IMR-90 (cell line): ENCODE data around the gene MBOAT1. TPM values are rescaled to one million over a fixed set of nuclear protein-coding genes. Genes with fewer than 3 reads are reported as not detected.

Experiments
- ATAC-seq: fragments of 200-7000 bp; cut with Tn5 transposase; 2 replicates; pipeline ENCODE4 v1.9.1; 2020; ENCODE audit warnings: low read depth, mild to moderate bottlenecking, moderate library complexity
- BruUV-seq: library from RNA; stranded (reverse); fragments of 400-500 nt; replicated peaks from 2 replicates; lab custom pipeline; 2021; lab: Mats Ljungman, UMichigan
- CTCF ChIA-PET: fragments of 300-600 bp; formaldehyde crosslinking; extraction: SDS; loops from one replicate; lab custom pipeline; 2021; ENCODE audit warnings: antibody characterized with exemption; lab: Yijun Ruan, JAX
- POLR2A ChIA-PET: fragments of 300-600 bp; sonication (Branson Sonifier 250); formaldehyde crosslinking; loops from one replicate; lab custom pipeline; 2022; ENCODE audit warnings: antibody characterized with exemption; ENCODE audit not compliant: unreplicated experiment; lab: Charles Lee
- DNase-seq: peaks from one replicate; pipeline ENCODE4 v3.0.0; 2013
- H2AFZ ChIP-seq: replicated peaks from 2 replicates; pipeline ENCODE3; 2013; ENCODE audit warnings: low read length, mild to moderate bottlenecking; ENCODE audit not compliant: poor library complexity
- H2AK5ac ChIP-seq: 2 replicates; pipeline ENCODE4 v1.6.1; 2013; ENCODE audit warnings: low read depth, low read length, inconsistent platforms
- H2AK9ac ChIP-seq: replicated peaks from 2 replicates; pipeline ENCODE3; 2013; ENCODE audit warnings: mild to moderate bottlenecking, low read depth, low read length, moderate library complexity; ENCODE audit not compliant: poor library complexity
- H2BK120ac ChIP-seq: 2 replicates; pipeline ENCODE4 v1.6.1; 2013; ENCODE audit warnings: low read depth, low read length, inconsistent platforms
- H2BK15ac ChIP-seq: 3 replicates; pipeline ENCODE4 v1.6.1; 2013; ENCODE audit warnings: low read depth, low read length, inconsistent platforms
- H2BK20ac ChIP-seq: 2 replicates; pipeline ENCODE4 v1.6.1; 2013; ENCODE audit warnings: low read depth, mild to moderate bottlenecking, inconsistent platforms, low read length, moderate library complexity
- H2BK5ac ChIP-seq: 2 replicates; pipeline ENCODE4 v1.6.1; 2013; ENCODE audit warnings: mild to moderate bottlenecking, low read depth, low read length, inconsistent platforms; ENCODE audit not compliant: poor library complexity, severe bottlenecking
- H3K14ac ChIP-seq: replicated peaks from 2 replicates; pipeline ENCODE4 v1.6.1; 2013; ENCODE audit warnings: low read depth, low read length, inconsistent platforms
- H3K18ac ChIP-seq: 2 replicates; pipeline ENCODE4 v1.6.1; 2013; ENCODE audit warnings: low read depth, low read length, control low read depth
- H3K23ac ChIP-seq: 2 replicates; pipeline ENCODE4 v1.6.1; 2013; ENCODE audit warnings: low read depth, low read length, inconsistent platforms
- H3K27ac ChIP-seq: 2 replicates; pipeline ENCODE4 v1.5.1; 2013; ENCODE audit warnings: mild to moderate bottlenecking, control low read depth, low read length; ENCODE audit not compliant: insufficient read depth
- H3K27me3 ChIP-seq: 2 replicates; pipeline ENCODE4 v1.6.1; 2013; ENCODE audit warnings: low read length; ENCODE audit not compliant: control insufficient read depth, insufficient read depth
- H3K36me3 ChIP-seq: 2 replicates; pipeline ENCODE4 v1.6.1; 2013; ENCODE audit warnings: low read length, mixed read lengths; ENCODE audit not compliant: control insufficient read depth, insufficient read depth
- H3K4ac ChIP-seq: 2 replicates; pipeline ENCODE4 v1.6.1; 2013; ENCODE audit warnings: low read depth, low read length, inconsistent platforms
- H3K4me1 ChIP-seq: 2 replicates; pipeline ENCODE4 v1.6.1; 2013; ENCODE audit warnings: low read length, mixed read lengths; ENCODE audit not compliant: control insufficient read depth, insufficient read depth
- H3K4me2 ChIP-seq: 2 replicates; pipeline ENCODE4 v1.6.1; 2013; ENCODE audit warnings: low read depth, mild to moderate bottlenecking, control low read depth, low read length, moderate library complexity
- H3K4me3 ChIP-seq: 2 replicates; pipeline ENCODE4 v1.5.1; 2013; ENCODE audit warnings: low read depth, mild to moderate bottlenecking, control low read depth, low read length, moderate library complexity; ENCODE audit not compliant: insufficient read depth
- H3K56ac ChIP-seq: 2 replicates; pipeline ENCODE4 v1.6.1; 2013; ENCODE audit warnings: low read length, inconsistent platforms; ENCODE audit not compliant: insufficient read depth; ENCODE audit errors: extremely low read depth
- H3K79me1 ChIP-seq, 2 experiments: 2 replicates each; pipeline ENCODE4 v1.6.1; 2013; ENCODE audit warnings: low read length in 2 of 2, inconsistent platforms in 1 of 2, low read depth in 1 of 2
- H3K9ac ChIP-seq: 2 replicates; pipeline ENCODE4 v1.6.1; 2013; ENCODE audit warnings: low read depth, low read length, control low read depth
- H3K9me1 ChIP-seq: 2 replicates; pipeline ENCODE4 v1.6.1; 2013; ENCODE audit warnings: low read length, inconsistent platforms; ENCODE audit not compliant: insufficient read depth
- H3K9me3 ChIP-seq: 2 replicates; pipeline ENCODE4 v1.6.1; 2013; ENCODE audit warnings: low read length; ENCODE audit not compliant: control insufficient read depth, insufficient read depth
- H4K20me1 ChIP-seq: 2 replicates; pipeline ENCODE4 v1.6.1; 2013; ENCODE audit warnings: low read length, inconsistent platforms; ENCODE audit not compliant: insufficient read depth
- H4K5ac ChIP-seq: 2 replicates; pipeline ENCODE4 v1.6.1; 2013; ENCODE audit warnings: mild to moderate bottlenecking, low read depth, low read length, control low read depth
- H4K8ac ChIP-seq, 2 experiments: 2 replicates each; pipeline ENCODE4 v1.6.1; 2013; ENCODE audit warnings: low read depth in 2 of 2, low read length in 2 of 2, control low read depth in 1 of 2, inconsistent platforms in 1 of 2
- H4K91ac ChIP-seq: 2 replicates; pipeline ENCODE4 v1.6.1; 2013; ENCODE audit warnings: low read depth, low read length, inconsistent platforms; ENCODE audit not compliant: insufficient read depth
- BHLHE40 ChIP-seq: fragments of 150-350 bp; IDR thresholded peaks from 2 replicates; pipeline ENCODE4 v1.6.1; 2016; ENCODE audit warnings: mild to moderate bottlenecking, low read depth, low read length
- CEBPB ChIP-seq: IDR thresholded peaks from 2 replicates; pipeline ENCODE4 v1.6.1; 2012; ENCODE audit warnings: low read depth, low read length, improper control_type of control experiment
- CHD1 ChIP-seq: IDR thresholded peaks from 2 replicates; pipeline ENCODE4 v1.6.1; 2012; ENCODE audit warnings: low read depth, low read length, improper control_type of control experiment
- FOS ChIP-seq: fragments of 150-350 bp; IDR thresholded peaks from 2 replicates; pipeline ENCODE4 v1.6.1; 2016; ENCODE audit warnings: low read depth, low read length
- MAFK ChIP-seq: IDR thresholded peaks from 2 replicates; pipeline ENCODE4 v1.6.1; 2012; ENCODE audit warnings: low read depth, low read length, improper control_type of control experiment
- MAZ ChIP-seq: IDR thresholded peaks from 2 replicates; pipeline ENCODE4 v1.6.1; 2012; ENCODE audit warnings: low read depth, mild to moderate bottlenecking, low read length, improper control_type of control experiment, moderate library complexity, borderline replicate concordance
- MXI1 ChIP-seq: IDR thresholded peaks from 2 replicates; pipeline ENCODE4 v1.6.1; 2012; ENCODE audit warnings: low read depth, mild to moderate bottlenecking, low read length, moderate library complexity, borderline replicate concordance
- NFE2L2 ChIP-seq: fragments of 150-350 bp; IDR thresholded peaks from 2 replicates; pipeline ENCODE4 v1.6.1; 2016; ENCODE audit warnings: low read depth, mild to moderate bottlenecking, low read length
- POLR2A ChIP-seq: IDR thresholded peaks from 2 replicates; pipeline ENCODE4 v1.6.1; 2012; ENCODE audit warnings: mild to moderate bottlenecking, low read depth, low read length
- RAD21 ChIP-seq: IDR thresholded peaks from 2 replicates; pipeline ENCODE4 v1.6.1; 2012; ENCODE audit warnings: low read length, improper control_type of control experiment
- RCOR1 ChIP-seq: IDR thresholded peaks from 2 replicates; pipeline ENCODE4 v1.6.1; 2012; ENCODE audit warnings: mild to moderate bottlenecking, low read length, improper control_type of control experiment; ENCODE audit not compliant: insufficient replicate concordance
- RFX5 ChIP-seq: IDR thresholded peaks from 2 replicates; pipeline ENCODE4 v1.8.0; 2012; ENCODE audit warnings: low read depth, mild to moderate bottlenecking, low read length, moderate library complexity
- SMC3 ChIP-seq: fragments of 150-350 bp; IDR thresholded peaks from 2 replicates; pipeline ENCODE4 v1.6.1; 2016; ENCODE audit warnings: low read depth, mild to moderate bottlenecking, antibody characterized with exemption, low read length, moderate library complexity
- WGBS, 2 experiments: methylation state at CpG; one replicate each; pipeline versions ENCODE4 v1.1.5 to v1.1.7; 2013; ENCODE audit warnings: missing lambda C conversion rate in 2 of 2; ENCODE audit not compliant: insufficient read length in 1 of 2; ENCODE audit errors: extremely low coverage in 2 of 2; 5-methylcytosine and 5-hydroxymethylcytosine counted together
- dilution Hi-C: fragments of 300-500 bp; cut with HindIII; formaldehyde crosslinking; loops from one replicate; pipeline ENCODE4 v1.14.3; 2018; ENCODE audit warnings: low sequenced_read_pairs; ENCODE audit not compliant: unreplicated experiment
- in situ Hi-C: fragments of 300-500 bp; cut with MboI; formaldehyde crosslinking; loops from 3 replicates; pipeline ENCODE4 v1.14.3; 2019; ENCODE audit warnings: low sequenced_read_pairs, inconsistent platforms, mixed read lengths
- intact Hi-C: fragments of 100-400 bp; cut with micrococcal nuclease; formaldehyde crosslinking; loops from 2 replicates; pipeline ENCODE4 v1.10.0; 2022
- polyA plus RNA-seq, 3 experiments: library from polyadenylated mRNA; depleted of rRNA; stranded (reverse); fragments of >200 nt; gene quantifications; 2 replicates each; pipeline ENCODE4 v1.2.3, GENCODE V29; 2012; ENCODE audit warnings: low replicate concordance in 1 of 3
- total RNA-seq: library from RNA; depleted of rRNA; stranded (reverse); fragments of >200 nt; gene quantifications from 2 replicates; pipeline ENCODE4 v1.2.3, GENCODE V29; 2012
- TF ChIP-seq, protein P1 (sequence below): fragments of 150-350 bp; IDR thresholded peaks from 2 replicates; pipeline ENCODE4 v1.6.1; 2017; ENCODE audit warnings: mild to moderate bottlenecking, antibody characterized with exemption, low read length, low read depth
- TF ChIP-seq, protein P2 (sequence below): fragments of 150-350 bp; IDR thresholded peaks from 2 replicates; pipeline ENCODE4 v1.6.1; 2016; ENCODE audit warnings: low read depth, mild to moderate bottlenecking, low read length, moderate library complexity, borderline replicate concordance
- TF ChIP-seq, protein P3 (sequence below): conservative IDR thresholded peaks from 2 replicates; pipeline ENCODE4 v1.5.1; 2012; ENCODE audit warnings: mild to moderate bottlenecking, low read depth, low read length, improper control_type of control experiment

Gene MBOAT1
- total and polyA plus RNA-seq, 2 of the 4 experiments (the other 2 are of a cell fraction), result 1.6 to 4.7 TPM

DNA sequence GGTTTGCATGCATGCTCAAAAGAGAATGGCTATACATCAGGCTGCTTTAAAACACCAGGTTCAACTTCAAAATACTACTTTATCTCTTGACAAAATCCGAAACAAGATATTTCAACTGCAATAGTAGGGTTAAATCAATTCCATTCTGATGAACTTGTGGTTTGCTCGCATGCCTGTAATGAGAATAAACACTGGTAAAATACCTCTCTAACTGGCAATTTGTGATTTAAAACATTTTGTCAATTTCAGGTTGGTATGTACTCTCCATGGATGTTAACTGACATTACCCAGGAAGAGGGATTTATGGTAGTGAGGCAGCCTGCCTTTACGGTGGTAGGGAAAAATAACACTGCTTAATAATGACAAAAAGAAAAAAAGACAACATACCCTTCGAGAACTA, 74.4 kb downstream of the MBOAT1 start:
- H3K9me3 ChIP-seq, result no peaks in the 10 kb centered on the region
- peaks cover 1% of the 10 kb centered on the region; the same call in 1 of the 2 replicates for H3K4me1 ChIP-seq
- H3K4me2 ChIP-seq, result no peak overlapping the region
- H3K56ac ChIP-seq, result no peak overlapping the region
- ChIA-PET CTCF (no interaction called here), POLR2A (no interaction called here)
- no peak overlapping the region for H4K91ac ChIP-seq
- no peaks in the 10 kb centered on the region for H4K20me1 ChIP-seq
- H4K8ac ChIP-seq, result no peak overlapping the region
- no peak overlapping the region for H3K4me3 ChIP-seq
- no peaks in the 10 kb centered on the region for H3K27me3 ChIP-seq
- H3K9me1 ChIP-seq, result peaks cover 3% of the 10 kb centered on the region; the same call in 1 of the 2 replicates
- in situ Hi-C loops, result no loop called here
- dilution Hi-C loops, result no loop called here
- no peak overlapping the region for H2BK20ac ChIP-seq
- BruUV-seq, result no TSS peak
- no peaks in the 10 kb centered on the region for H3K36me3 ChIP-seq
- TF ChIP-seq, protein P1, sequence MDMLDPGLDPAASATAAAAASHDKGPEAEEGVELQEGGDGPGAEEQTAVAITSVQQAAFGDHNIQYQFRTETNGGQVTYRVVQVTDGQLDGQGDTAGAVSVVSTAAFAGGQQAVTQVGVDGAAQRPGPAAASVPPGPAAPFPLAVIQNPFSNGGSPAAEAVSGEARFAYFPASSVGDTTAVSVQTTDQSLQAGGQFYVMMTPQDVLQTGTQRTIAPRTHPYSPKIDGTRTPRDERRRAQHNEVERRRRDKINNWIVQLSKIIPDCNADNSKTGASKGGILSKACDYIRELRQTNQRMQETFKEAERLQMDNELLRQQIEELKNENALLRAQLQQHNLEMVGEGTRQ, result no peak
- TF ChIP-seq RCOR1 (no peak), NFE2L2 (no peak), FOS (no peak), POLR2A (no peak), RAD21 (no peak), MAFK (no peak), RFX5 (no peak), BHLHE40 (no peak), MAZ (no peak), CHD1 (no peak), MXI1 (no peak), CEBPB (no peak), SMC3 (no peak)
- TF ChIP-seq, protein P2, sequence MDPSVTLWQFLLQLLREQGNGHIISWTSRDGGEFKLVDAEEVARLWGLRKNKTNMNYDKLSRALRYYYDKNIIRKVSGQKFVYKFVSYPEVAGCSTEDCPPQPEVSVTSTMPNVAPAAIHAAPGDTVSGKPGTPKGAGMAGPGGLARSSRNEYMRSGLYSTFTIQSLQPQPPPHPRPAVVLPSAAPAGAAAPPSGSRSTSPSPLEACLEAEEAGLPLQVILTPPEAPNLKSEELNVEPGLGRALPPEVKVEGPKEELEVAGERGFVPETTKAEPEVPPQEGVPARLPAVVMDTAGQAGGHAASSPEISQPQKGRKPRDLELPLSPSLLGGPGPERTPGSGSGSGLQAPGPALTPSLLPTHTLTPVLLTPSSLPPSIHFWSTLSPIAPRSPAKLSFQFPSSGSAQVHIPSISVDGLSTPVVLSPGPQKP, result no peak
- TF ChIP-seq, protein P3, sequence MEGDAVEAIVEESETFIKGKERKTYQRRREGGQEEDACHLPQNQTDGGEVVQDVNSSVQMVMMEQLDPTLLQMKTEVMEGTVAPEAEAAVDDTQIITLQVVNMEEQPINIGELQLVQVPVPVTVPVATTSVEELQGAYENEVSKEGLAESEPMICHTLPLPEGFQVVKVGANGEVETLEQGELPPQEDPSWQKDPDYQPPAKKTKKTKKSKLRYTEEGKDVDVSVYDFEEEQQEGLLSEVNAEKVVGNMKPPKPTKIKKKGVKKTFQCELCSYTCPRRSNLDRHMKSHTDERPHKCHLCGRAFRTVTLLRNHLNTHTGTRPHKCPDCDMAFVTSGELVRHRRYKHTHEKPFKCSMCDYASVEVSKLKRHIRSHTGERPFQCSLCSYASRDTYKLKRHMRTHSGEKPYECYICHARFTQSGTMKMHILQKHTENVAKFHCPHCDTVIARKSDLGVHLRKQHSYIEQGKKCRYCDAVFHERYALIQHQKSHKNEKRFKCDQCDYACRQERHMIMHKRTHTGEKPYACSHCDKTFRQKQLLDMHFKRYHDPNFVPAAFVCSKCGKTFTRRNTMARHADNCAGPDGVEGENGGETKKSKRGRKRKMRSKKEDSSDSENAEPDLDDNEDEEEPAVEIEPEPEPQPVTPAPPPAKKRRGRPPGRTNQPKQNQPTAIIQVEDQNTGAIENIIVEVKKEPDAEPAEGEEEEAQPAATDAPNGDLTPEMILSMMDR, result no peak
- intact Hi-C loops, result no loop called here
- H4K5ac ChIP-seq, result no peak overlapping the region
- no peak overlapping the region for H2AK9ac ChIP-seq
- no peak overlapping the region for H2BK120ac ChIP-seq
- H2BK15ac ChIP-seq, result no peak overlapping the region
- DNase-seq, result peak; percentile 6
- no peak overlapping the region for H3K18ac ChIP-seq
- WGBS, 2 experiments, result no CpG with 5 or more reads among the region's 4 CpGs
- no peak overlapping the region for H3K9ac ChIP-seq
- H2AK5ac ChIP-seq, result no peak overlapping the region
- no peak overlapping the region for H3K23ac ChIP-seq
- no peak overlapping the region for H3K14ac ChIP-seq
- peak; percentile 51; the same call in 1 of the 2 replicates for ATAC-seq
- H2BK5ac ChIP-seq, result no peak overlapping the region
- no peak overlapping the region for H2AFZ ChIP-seq
- H3K4ac ChIP-seq, result no peak overlapping the region
- H3K27ac ChIP-seq, result no peak overlapping the region
- H3K79me1 ChIP-seq, result no peaks in the 10 kb centered on the region
